ENCODE results near the gene IRAG1. TPM values are rescaled to one million over a fixed set of nuclear protein-coding genes. Genes with fewer than 3 reads are reported as not detected.

The IRAG1 gene
- total and polyA plus RNA-seq, 9 donors = 3.0 to 6.8 (median 4.1) TPM

DNA sequence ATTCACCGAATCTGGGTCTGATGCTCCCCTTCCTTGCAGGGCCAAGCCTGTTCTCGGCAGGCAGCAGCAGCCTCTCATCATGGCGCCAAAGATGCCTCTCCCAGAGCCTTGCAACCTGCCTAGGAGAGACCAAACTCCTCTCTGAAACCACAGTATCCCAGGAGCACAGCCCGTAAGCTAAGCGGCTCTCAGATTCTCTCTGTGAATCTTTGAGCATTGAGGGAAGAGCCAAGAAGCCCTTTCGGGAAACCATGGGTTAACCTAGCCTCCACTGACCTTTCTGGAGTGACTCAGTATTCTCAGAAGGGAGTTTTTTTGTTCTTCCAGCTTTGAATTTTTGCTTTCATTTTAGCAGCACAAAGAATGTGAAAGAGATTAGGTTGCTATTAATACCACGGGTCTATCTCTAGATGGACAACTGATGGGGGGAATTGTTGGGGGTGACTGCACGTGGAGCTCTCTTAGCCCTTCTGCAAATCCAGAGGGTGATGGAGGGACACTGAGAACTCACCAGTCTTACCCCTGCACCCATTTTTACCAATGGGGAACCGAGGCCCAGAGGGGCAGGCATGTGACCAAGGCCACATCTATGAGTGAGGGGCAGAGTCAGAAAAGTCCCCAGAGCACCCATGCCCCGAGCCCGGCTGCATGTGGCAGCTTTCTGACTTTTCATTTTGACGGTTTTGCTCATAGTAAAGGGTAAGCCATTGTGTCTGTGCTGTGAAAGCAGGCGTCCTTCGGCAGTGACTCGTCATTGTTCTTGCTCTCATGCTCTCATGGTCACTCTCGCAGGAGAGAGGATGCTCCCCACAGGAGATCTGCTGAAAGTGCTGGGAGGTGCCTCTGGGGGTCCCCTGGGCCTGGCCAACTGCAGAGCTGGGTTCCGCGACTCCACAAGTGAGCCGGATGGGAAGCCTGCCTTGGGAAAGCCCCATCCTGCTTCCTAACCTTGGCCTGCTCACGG, 36.0 kb downstream of the IRAG1 start:
- no peaks in the 10 kb centered on the region for H3K9me3 ChIP-seq (replicated peaks; ENCODE audit: control insufficient read depth, low read depth, low read length)
- WGBS (ENCODE audit: insufficient coverage) = 51% methylated on average over 17 of the region's 20 CpGs
- H3K4me3 ChIP-seq (ENCODE audit: low read length) = no peak overlapping the region
- H3K4me1 ChIP-seq (ENCODE audit: control insufficient read depth, insufficient read depth, low read length) = peaks cover 34% of the 10 kb centered on the region
- H3K36me3 ChIP-seq (ENCODE audit: control insufficient read depth, insufficient read depth, low read length) = no peaks in the 10 kb centered on the region
- H3K27ac ChIP-seq (ENCODE audit: low read length) = peak overlapping the region; percentile 81
- peak; percentile 45 for DNase-seq
- no peaks in the 10 kb centered on the region for H3K27me3 ChIP-seq (ENCODE audit: control insufficient read depth, insufficient read depth, low read length)

- Histone ChIP-seq H3K27me3 (ENCODE audit: control insufficient read depth, insufficient read depth, low read length) (no peaks in the 10 kb centered on the region), H3K27ac (ENCODE audit: low read length) (no peak overlapping the region), H3K36me3 (ENCODE audit: control insufficient read depth, insufficient read depth, low read length) (no peaks in the 10 kb centered on the region), H3K4me3 (ENCODE audit: low read length) (no peak overlapping the region), H3K9me3 (replicated peaks; ENCODE audit: control insufficient read depth, low read depth, low read length) (no peaks in the 10 kb centered on the region), H3K4me1 (ENCODE audit: control insufficient read depth, insufficient read depth, low read length) (peaks cover 38% of the 10 kb centered on the region)
- 80% methylated on average over 1 of the region's 6 CpGs for WGBS (ENCODE audit: insufficient coverage)
- DNase-seq = no peak
Observed at GRCh38 chr11:10655943-10656576, 37.5 kb downstream of the IRAG1 start.

GRCh38 chr11:10655227-10655626, 38.3 kb downstream of the IRAG1 start:
- Histone ChIP-seq H3K27ac (ENCODE audit: low read length) (peak overlapping the region; percentile 24), H3K4me3 (ENCODE audit: low read length) (no peak overlapping the region), H3K27me3 (ENCODE audit: control insufficient read depth, insufficient read depth, low read length) (no peaks in the 10 kb centered on the region), H3K36me3 (ENCODE audit: control insufficient read depth, insufficient read depth, low read length) (no peaks in the 10 kb centered on the region), H3K4me1 (ENCODE audit: control insufficient read depth, insufficient read depth, low read length) (peaks cover 42% of the 10 kb centered on the region), H3K9me3 (replicated peaks; ENCODE audit: control insufficient read depth, low read depth, low read length) (no peaks in the 10 kb centered on the region)
- 31% methylated on average over 2 of the region's 4 CpGs for WGBS (ENCODE audit: insufficient coverage)
- DNase-seq = no peak

DNA sequence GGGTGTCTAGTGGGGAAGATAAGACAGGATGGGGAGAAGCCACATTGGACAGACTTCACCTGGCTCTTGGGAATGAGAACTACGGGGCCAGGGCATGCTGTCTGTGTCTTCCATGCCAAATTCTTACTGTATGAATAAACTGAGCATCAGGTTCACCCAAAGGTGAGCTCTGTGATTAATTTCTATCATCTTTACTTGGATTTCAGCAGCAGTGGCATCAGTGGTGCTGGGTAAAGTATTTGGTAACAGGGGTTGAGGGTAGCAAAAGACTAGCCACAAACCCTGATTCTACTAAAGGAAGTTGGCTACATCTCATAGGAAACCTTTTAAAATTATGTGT, 38.8 kb downstream of the IRAG1 start:
- no peak overlapping the region for H3K4me3 ChIP-seq (ENCODE audit: low read length)
- H3K27ac ChIP-seq (ENCODE audit: low read length) = no peak overlapping the region
- H3K27me3 ChIP-seq (ENCODE audit: control insufficient read depth, insufficient read depth, low read length) = no peaks in the 10 kb centered on the region
- 17% methylated on average over 1 of the region's 1 CpG for WGBS (ENCODE audit: insufficient coverage)
- H3K4me1 ChIP-seq (ENCODE audit: control insufficient read depth, insufficient read depth, low read length) = peaks cover 41% of the 10 kb centered on the region
- no peak for DNase-seq
- H3K36me3 ChIP-seq (ENCODE audit: control insufficient read depth, insufficient read depth, low read length) = no peaks in the 10 kb centered on the region
- no peaks in the 10 kb centered on the region for H3K9me3 ChIP-seq (replicated peaks; ENCODE audit: control insufficient read depth, low read depth, low read length)

DNA sequence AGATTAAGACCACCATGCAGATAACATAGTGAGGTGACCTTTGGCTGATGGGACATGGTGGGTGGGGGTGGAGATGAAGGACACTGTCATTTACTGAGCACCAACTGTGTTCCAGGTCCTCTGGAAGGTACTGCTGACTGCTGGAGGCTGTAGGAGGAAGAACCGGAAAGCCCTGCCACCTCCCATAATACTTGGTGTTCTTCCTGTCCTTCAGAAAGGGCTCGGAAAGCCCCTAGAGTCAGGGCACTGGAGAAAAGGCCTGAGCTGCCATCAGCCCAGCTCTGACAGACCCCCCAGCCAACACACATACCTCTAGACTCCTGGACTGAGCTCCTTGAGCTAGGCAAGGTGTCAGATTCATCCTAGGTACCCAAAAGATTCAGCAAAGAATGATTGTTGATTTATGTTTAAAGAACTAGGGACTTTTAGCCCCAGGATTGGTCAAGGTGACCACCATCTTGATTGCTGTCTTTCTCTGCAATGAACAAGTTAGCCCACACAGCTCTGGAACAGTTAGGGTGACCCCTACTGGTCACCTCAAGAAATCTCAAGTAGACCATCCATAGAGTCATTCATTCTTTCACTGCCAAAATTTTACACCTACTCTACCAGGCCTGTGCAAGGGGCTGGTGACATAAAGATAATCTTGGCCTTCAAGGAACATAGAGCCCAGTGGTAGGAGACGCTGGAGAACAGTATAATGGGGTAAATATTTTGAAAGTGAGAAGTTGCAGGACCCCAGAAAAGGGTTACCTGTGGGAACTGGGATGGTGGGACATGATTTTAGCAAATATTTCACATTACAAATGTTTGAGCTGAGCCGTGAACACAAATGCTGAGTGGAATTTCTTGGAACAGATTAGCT, 39.4 kb downstream of the IRAG1 start:
- Histone ChIP-seq H3K9me3 (replicated peaks; ENCODE audit: control insufficient read depth, low read depth, low read length) (no peaks in the 10 kb centered on the region), H3K4me3 (ENCODE audit: low read length) (no peak overlapping the region), H3K36me3 (ENCODE audit: control insufficient read depth, insufficient read depth, low read length) (no peaks in the 10 kb centered on the region), H3K27ac (ENCODE audit: low read length) (no peak overlapping the region), H3K4me1 (ENCODE audit: control insufficient read depth, insufficient read depth, low read length) (peaks cover 36% of the 10 kb centered on the region), H3K27me3 (ENCODE audit: control insufficient read depth, insufficient read depth, low read length) (no peaks in the 10 kb centered on the region)
- WGBS (ENCODE audit: insufficient coverage) = 67% methylated on average over 1 of the region's 4 CpGs
- peak; percentile 58 for DNase-seq

DNA sequence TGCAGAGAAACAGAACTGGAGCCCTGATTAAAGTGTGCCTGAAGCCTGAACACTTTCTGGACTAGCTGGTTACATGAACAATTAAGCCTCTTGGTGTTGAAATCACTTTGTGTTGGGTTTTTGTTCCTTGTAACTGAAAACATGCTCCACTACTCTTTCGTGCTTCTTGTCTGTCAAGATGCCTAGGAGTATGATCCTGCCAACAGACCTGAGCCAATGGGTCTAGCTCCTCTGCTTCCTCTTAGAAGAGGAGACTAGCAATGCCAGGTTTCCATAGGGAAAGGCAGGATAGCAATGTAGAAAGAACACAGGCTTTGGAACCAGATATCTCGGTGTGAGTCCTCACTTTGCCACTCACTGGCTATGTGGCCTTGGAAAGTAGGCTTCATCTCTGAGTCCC, 40.3 kb downstream of the IRAG1 start:
- Histone ChIP-seq H3K27ac (ENCODE audit: low read length) (no peak overlapping the region), H3K27me3 (ENCODE audit: control insufficient read depth, insufficient read depth, low read length) (no peaks in the 10 kb centered on the region)

DNA sequence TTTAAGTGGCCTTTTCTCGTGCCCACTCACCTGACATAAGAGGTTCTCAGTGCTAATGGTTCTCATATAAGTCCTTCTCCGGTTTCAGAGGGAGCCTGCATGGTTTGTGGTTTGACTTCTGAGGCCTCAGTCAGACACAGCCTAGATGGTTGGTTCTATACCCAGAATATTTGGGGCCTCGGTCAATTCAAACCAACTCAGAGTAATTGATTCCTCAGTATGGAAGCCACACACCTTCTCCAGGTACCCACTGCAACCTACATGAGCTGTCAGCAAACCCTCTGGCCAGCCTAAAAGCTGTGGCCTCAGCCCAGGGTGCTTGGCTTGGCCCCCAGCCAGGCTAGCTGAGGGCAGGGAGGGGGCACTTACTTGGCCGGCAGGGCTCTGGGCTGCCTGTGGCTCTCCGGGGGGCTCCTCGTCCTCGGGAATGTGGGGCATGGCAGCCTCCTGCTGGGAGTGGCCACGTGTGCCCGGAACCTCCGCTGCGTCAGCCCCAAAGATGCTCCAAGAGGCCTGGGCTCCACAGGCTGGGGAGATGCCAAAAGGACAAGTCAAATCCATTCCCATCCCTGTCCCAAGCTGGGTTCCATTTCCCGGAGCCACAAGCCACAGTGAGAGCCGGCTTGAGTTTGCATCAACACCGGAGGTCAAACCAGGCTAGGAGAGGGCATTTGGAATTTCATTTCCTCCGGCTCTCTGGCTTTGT, 41.7 kb downstream of the IRAG1 start:
- Histone ChIP-seq H3K27ac (ENCODE audit: low read length) (no peak overlapping the region), H3K4me1 (ENCODE audit: control insufficient read depth, insufficient read depth, low read length) (peaks cover 16% of the 10 kb centered on the region)
- WGBS (ENCODE audit: insufficient coverage) = 75% methylated on average over 13 of the region's 15 CpGs

More for the DNA sequence above, 40.3 kb downstream of the IRAG1 start:
- Histone ChIP-seq H3K36me3 (ENCODE audit: control insufficient read depth, insufficient read depth, low read length) (no peaks in the 10 kb centered on the region), H3K4me1 (ENCODE audit: control insufficient read depth, insufficient read depth, low read length) (peaks cover 28% of the 10 kb centered on the region), H3K9me3 (replicated peaks; ENCODE audit: control insufficient read depth, low read depth, low read length) (no peaks in the 10 kb centered on the region), H3K4me3 (ENCODE audit: low read length) (no peak overlapping the region)
- 80% methylated on average over 1 of the region's 2 CpGs for WGBS (ENCODE audit: insufficient coverage)
- DNase-seq = peak; percentile 69

DNA sequence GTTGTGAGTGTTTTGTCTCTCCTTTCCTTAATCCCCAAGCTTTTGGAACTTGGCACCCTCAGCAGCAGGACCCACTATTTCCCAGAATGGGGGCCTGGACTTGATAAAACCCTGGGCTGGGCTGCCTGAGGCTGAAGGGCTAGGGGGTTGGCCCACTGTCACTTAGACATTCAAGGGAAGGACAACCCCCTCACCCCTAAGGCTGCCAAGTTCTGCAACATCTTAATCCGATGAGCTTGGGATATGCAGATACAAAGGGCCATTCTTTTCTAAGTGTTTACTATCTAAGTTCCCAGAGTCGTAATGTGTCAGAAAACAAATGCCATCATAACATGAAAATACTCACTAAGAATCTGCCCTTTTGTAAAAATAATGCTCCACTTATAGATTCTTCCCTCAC, 42.9 kb downstream of the IRAG1 start:
- WGBS (ENCODE audit: insufficient coverage) = 100% methylated on average over 1 of the region's 2 CpGs
- no peak overlapping the region for H3K4me3 ChIP-seq (ENCODE audit: low read length)
- H3K36me3 ChIP-seq (ENCODE audit: control insufficient read depth, insufficient read depth, low read length) = no peaks in the 10 kb centered on the region
- DNase-seq = no peak
- no peak overlapping the region for H3K27ac ChIP-seq (ENCODE audit: low read length)
- H3K4me1 ChIP-seq (ENCODE audit: control insufficient read depth, insufficient read depth, low read length) = peaks cover 10% of the 10 kb centered on the region
- H3K27me3 ChIP-seq (ENCODE audit: control insufficient read depth, insufficient read depth, low read length) = no peaks in the 10 kb centered on the region
- no peaks in the 10 kb centered on the region for H3K9me3 ChIP-seq (replicated peaks; ENCODE audit: control insufficient read depth, low read depth, low read length)

More for the DNA sequence above, 41.7 kb downstream of the IRAG1 start:
- Histone ChIP-seq H3K4me3 (ENCODE audit: low read length) (no peak overlapping the region), H3K27me3 (ENCODE audit: control insufficient read depth, insufficient read depth, low read length) (no peaks in the 10 kb centered on the region), H3K9me3 (replicated peaks; ENCODE audit: control insufficient read depth, low read depth, low read length) (no peaks in the 10 kb centered on the region), H3K36me3 (ENCODE audit: control insufficient read depth, insufficient read depth, low read length) (no peaks in the 10 kb centered on the region)
- DNase-seq = no peak

- H3K27me3 ChIP-seq (ENCODE audit: control insufficient read depth, insufficient read depth, low read length) = no peaks in the 10 kb centered on the region
- no peak overlapping the region for H3K4me3 ChIP-seq (ENCODE audit: low read length)
- WGBS (ENCODE audit: insufficient coverage) = no CpG with 5 or more reads among the region's 1 CpG
- no peaks in the 10 kb centered on the region for H3K36me3 ChIP-seq (ENCODE audit: control insufficient read depth, insufficient read depth, low read length)
- no peak for DNase-seq
- no peak overlapping the region for H3K27ac ChIP-seq (ENCODE audit: low read length)
- H3K9me3 ChIP-seq (replicated peaks; ENCODE audit: control insufficient read depth, low read depth, low read length) = no peaks in the 10 kb centered on the region
- H3K4me1 ChIP-seq (ENCODE audit: control insufficient read depth, insufficient read depth, low read length) = peaks cover 8% of the 10 kb centered on the region
Observed at GRCh38 chr11:10650166-10650565, 43.4 kb downstream of the IRAG1 start.
